DOHH2 (cell line): ENCODE measurements around the gene MACROD2.

ENCODE experiments used
- H3F3A ChIP-seq: fragments of 200-600 bp; sonication (generic), shearing (Covaris generic); 2 replicates; pipeline ENCODE4 v1.6.0; 2016; ENCODE audit warnings: antibody characterized with exemption, mild to moderate bottlenecking; ENCODE audit not compliant: control insufficient read depth, insufficient read depth
- H3K27ac ChIP-seq: fragments of 200-600 bp; sonication (generic); 2 replicates; pipeline ENCODE4 v1.5.1; 2014; ENCODE audit warnings: low read depth, mild to moderate bottlenecking, low read length, moderate library complexity
- H3K27me3 ChIP-seq: fragments of 200-600 bp; sonication (generic); 2 replicates; pipeline ENCODE4 v1.6.1; 2014; ENCODE audit warnings: mild to moderate bottlenecking, low read length, mixed read lengths; ENCODE audit not compliant: control insufficient read depth
- H3K36me3 ChIP-seq: fragments of 200-600 bp; sonication (generic); 2 replicates; pipeline ENCODE4 v1.6.1; 2014; ENCODE audit warnings: mild to moderate bottlenecking, low read length, moderate library complexity, mixed read lengths; ENCODE audit not compliant: control insufficient read depth
- H3K4me1 ChIP-seq: fragments of 200-600 bp; sonication (generic); 2 replicates; pipeline ENCODE4 v1.6.1; 2014; ENCODE audit warnings: mild to moderate bottlenecking, low read length, mixed read lengths; ENCODE audit not compliant: control insufficient read depth
- H3K4me2 ChIP-seq: fragments of 200-600 bp; sonication (generic); 2 replicates; pipeline ENCODE4 v1.6.0; 2014; ENCODE audit warnings: mild to moderate bottlenecking, low read length, moderate library complexity
- H3K4me3 ChIP-seq: fragments of 200-600 bp; sonication (generic); 2 replicates; pipeline ENCODE4 v1.5.1; 2014; ENCODE audit warnings: mild to moderate bottlenecking, low read length, mixed read lengths
- H3K79me2 ChIP-seq: fragments of 200-600 bp; sonication (generic); 2 replicates; pipeline ENCODE4 v1.6.1; 2014; ENCODE audit warnings: mild to moderate bottlenecking, low read length, mixed read lengths; ENCODE audit not compliant: control insufficient read depth
- H3K9me2 ChIP-seq: fragments of 200-600 bp; sonication (generic); replicated peaks from 2 replicates; pipeline ENCODE4 v1.6.1; 2014; ENCODE audit warnings: mild to moderate bottlenecking, low read length, mixed read lengths; ENCODE audit not compliant: control insufficient read depth
- H3K9me3 ChIP-seq: fragments of 200-600 bp; sonication (generic); 2 replicates; pipeline ENCODE4 v1.6.1; 2014; ENCODE audit warnings: antibody characterized with exemption, low read length, mixed read lengths; ENCODE audit not compliant: control insufficient read depth, insufficient read depth
- H4K20me1 ChIP-seq: fragments of 200-600 bp; sonication (generic); 2 replicates; pipeline ENCODE4 v1.6.0; 2014; ENCODE audit warnings: low read depth, mild to moderate bottlenecking, antibody characterized with exemption, low read length, moderate library complexity; ENCODE audit not compliant: control insufficient read depth, insufficient read depth
- CTCF ChIP-seq: fragments of 200-600 bp; sonication (generic); IDR thresholded peaks from one replicate; pipeline ENCODE4 v1.5.1; 2014; ENCODE audit warnings: antibody characterized with exemption, mild to moderate bottlenecking, low read depth, low read length; ENCODE audit not compliant: poor library complexity, severe bottlenecking
- EZH2phosphoT487 ChIP-seq: fragments of 200-600 bp; sonication (generic); IDR thresholded peaks from 2 replicates; pipeline ENCODE4 v1.6.1; 2017; ENCODE audit warnings: borderline replicate concordance, mild to moderate bottlenecking, antibody characterized with exemption, low read length, moderate library complexity, mixed read lengths

MACROD2 gene

DNA sequence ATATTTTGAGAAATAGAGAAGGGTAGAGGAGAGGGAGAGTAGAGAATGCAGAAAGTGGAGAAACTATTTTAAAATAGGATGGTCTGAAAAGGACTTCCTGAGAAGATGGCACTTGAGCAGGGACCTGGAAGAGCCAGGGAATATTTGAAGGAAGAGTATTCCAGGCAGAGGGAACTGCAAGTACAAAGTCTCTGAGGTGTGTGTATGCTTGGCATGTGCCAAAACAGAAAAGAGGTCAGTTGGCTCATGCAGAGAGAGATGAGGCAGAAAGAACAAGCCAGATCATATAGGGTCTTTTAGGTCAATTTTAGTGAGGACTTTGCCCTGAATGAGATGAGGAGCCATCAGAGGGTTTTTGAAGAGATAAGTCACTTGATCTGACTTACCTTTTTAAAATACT is 196.2 kb downstream of the MACROD2 start:
- Histone ChIP-seq H3K27ac (no peak overlapping the region), H3K4me1 (no peaks in the 10 kb centered on the region), H3K9me3 (no peaks in the 10 kb centered on the region), H3K4me2 (no peak overlapping the region), H4K20me1 (no peaks in the 10 kb centered on the region), H3K9me2 (no peaks in the 10 kb centered on the region), H3K27me3 (no peaks in the 10 kb centered on the region), H3K36me3 (no peaks in the 10 kb centered on the region), H3K79me2 (no peaks in the 10 kb centered on the region), H3F3A (no peaks in the 10 kb centered on the region), H3K4me3 (no peak overlapping the region)
- no peak for TF ChIP-seq EZH2phosphoT487
- no peak for TF ChIP-seq CTCF

- H3K27me3 ChIP-seq = no peaks in the 10 kb centered on the region
- no peaks in the 10 kb centered on the region for H3F3A ChIP-seq
- H3K79me2 ChIP-seq = no peaks in the 10 kb centered on the region
- no peaks in the 10 kb centered on the region for H3K4me1 ChIP-seq
- H3K27ac ChIP-seq = no peak overlapping the region
- TF ChIP-seq EZH2phosphoT487 (no peak), CTCF (no peak)
- no peaks in the 10 kb centered on the region for H3K9me3 ChIP-seq
- no peaks in the 10 kb centered on the region for H4K20me1 ChIP-seq
- H3K4me3 ChIP-seq = no peak overlapping the region
- H3K9me2 ChIP-seq = no peaks in the 10 kb centered on the region
- H3K4me2 ChIP-seq = no peak overlapping the region
- no peaks in the 10 kb centered on the region for H3K36me3 ChIP-seq
Observed at GRCh38 chr20:14193443-14193842, 198.1 kb downstream of the MACROD2 start.

GRCh38 chr20:14193885-14194284 is 198.6 kb downstream of the MACROD2 start:
- TF ChIP-seq EZH2phosphoT487 (no peak), CTCF (no peak)
- no peaks in the 10 kb centered on the region for H4K20me1 ChIP-seq
- no peaks in the 10 kb centered on the region for H3K36me3 ChIP-seq
- no peak overlapping the region for H3K4me3 ChIP-seq
- H3K27me3 ChIP-seq = no peaks in the 10 kb centered on the region
- H3K4me2 ChIP-seq = no peak overlapping the region
- H3K79me2 ChIP-seq = no peaks in the 10 kb centered on the region
- no peaks in the 10 kb centered on the region for H3K4me1 ChIP-seq
- no peaks in the 10 kb centered on the region for H3K9me2 ChIP-seq
- H3K9me3 ChIP-seq = no peaks in the 10 kb centered on the region
- H3K27ac ChIP-seq = no peak overlapping the region
- H3F3A ChIP-seq = no peaks in the 10 kb centered on the region

GRCh38 chr20:14197097-14197496 is 201.8 kb downstream of the MACROD2 start:
- H3K36me3 ChIP-seq = no peaks in the 10 kb centered on the region

More at GRCh38 chr20:14197097-14197496, 201.8 kb downstream of the MACROD2 start:
- Histone ChIP-seq H3K4me3 (no peak overlapping the region), H4K20me1 (no peaks in the 10 kb centered on the region), H3F3A (no peaks in the 10 kb centered on the region), H3K79me2 (no peaks in the 10 kb centered on the region), H3K4me2 (no peak overlapping the region), H3K9me3 (no peaks in the 10 kb centered on the region), H3K27ac (no peak overlapping the region), H3K27me3 (no peaks in the 10 kb centered on the region), H3K4me1 (no peaks in the 10 kb centered on the region), H3K9me2 (no peaks in the 10 kb centered on the region)
- no peak for TF ChIP-seq EZH2phosphoT487
- TF ChIP-seq CTCF = no peak
